ENCODE data around the gene TPH2.

TPH2 gene

DNA sequence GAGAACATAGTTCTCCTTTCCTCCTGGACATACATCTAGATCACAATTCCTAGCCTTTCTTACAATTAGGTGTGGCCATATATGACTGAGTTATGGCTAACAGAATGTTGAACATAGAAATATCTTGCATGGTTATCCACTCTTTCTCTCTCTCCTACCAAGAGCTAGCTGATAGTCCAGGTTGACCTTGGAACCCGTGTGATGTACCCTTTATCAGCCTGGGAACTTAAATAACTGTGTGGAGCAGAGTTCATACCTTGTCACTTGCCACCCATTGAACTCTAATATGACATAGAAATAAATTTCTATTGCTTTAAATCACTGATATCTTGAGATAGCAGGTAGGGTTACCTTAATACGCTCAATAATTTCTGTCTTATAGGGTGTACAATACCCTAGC, 115.9 kb downstream of the TPH2 start:
- Mint-ChIP-seq H3K36me3 (ENCODE audit: insufficient read depth) (no peaks in the 10 kb centered on the region), H3K27me3 (no peaks in the 10 kb centered on the region), H3K9me3 (peaks cover 4% of the 10 kb centered on the region), H3K4me1 (no peaks in the 10 kb centered on the region), H3K27ac (ENCODE audit: low read depth) (no peak overlapping the region), H3K4me3 (no peak overlapping the region)
- no peak for ATAC-seq (replicated peaks; ENCODE audit: extremely low read depth, poor library complexity, severe bottlenecking)
- DNase-seq (ENCODE audit: low spot score in 2 of 2): no peak

DNA sequence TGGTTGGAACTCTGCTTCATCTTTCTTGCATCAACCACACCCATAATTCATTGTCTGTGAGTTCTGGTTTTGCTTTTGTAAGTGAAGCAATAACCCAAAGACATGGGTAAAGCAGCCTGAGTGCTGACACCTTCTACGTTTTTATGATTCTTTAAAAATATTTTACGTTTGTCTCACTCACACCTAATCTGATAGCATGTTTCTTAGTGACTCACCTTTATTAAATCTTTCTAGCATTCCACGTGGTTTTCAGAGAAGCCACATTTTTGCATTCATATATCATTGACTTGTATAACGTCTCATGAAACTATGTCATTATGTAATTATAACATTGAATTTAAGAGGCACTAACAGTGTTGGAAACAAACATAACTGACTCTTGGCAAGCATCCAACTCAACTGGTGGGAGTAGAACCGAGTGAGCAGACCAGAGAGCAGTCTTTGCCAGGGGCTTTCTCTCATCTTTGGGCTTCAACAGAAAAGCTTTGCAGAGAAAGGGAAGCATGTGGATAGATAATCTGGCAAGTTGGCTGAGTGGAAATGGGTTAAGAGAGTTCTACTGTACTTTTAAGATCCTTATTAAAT, 118.8 kb downstream of the TPH2 start:
- H3K4me1 Mint-ChIP-seq: no peaks in the 10 kb centered on the region
- no peak for ATAC-seq (replicated peaks; ENCODE audit: extremely low read depth, poor library complexity, severe bottlenecking)
- H3K36me3 Mint-ChIP-seq (ENCODE audit: insufficient read depth): no peaks in the 10 kb centered on the region
- H3K27me3 Mint-ChIP-seq: peaks cover 7% of the 10 kb centered on the region
- H3K9me3 Mint-ChIP-seq: peaks cover 4% of the 10 kb centered on the region
- no peak for DNase-seq (ENCODE audit: low spot score in 2 of 2)
- H3K4me3 Mint-ChIP-seq: no peak overlapping the region
- H3K27ac Mint-ChIP-seq (ENCODE audit: low read depth): no peak overlapping the region

DNA sequence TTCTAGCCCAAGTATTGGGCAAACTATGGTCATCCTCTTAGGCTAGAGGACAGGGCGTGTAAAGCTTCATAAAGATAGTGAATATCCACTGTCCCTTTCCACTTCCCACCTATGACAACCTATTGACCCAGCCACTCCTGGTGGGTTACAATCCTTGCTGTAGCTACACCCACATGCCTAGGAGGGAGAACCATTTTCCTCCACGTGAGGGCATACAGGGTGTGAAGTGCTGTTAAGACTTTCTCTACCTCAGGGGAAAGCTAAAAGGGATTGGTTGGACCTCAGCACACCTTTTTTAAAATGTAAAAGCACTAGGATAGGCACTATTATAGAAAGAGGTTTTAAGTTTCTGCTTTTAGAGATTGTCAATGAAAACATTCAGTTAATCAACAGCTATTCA, 124.4 kb downstream of the TPH2 start:
- Mint-ChIP-seq H3K4me3 (no peak overlapping the region), H3K36me3 (ENCODE audit: insufficient read depth) (no peaks in the 10 kb centered on the region), H3K9me3 (peaks cover 10% of the 10 kb centered on the region), H3K4me1 (no peaks in the 10 kb centered on the region), H3K27ac (ENCODE audit: low read depth) (no peak overlapping the region), H3K27me3 (peaks cover 15% of the 10 kb centered on the region)
- DNase-seq (ENCODE audit: low spot score in 2 of 2) (no peak), ATAC-seq (replicated peaks; ENCODE audit: extremely low read depth, poor library complexity, severe bottlenecking) (no peak)

DNA sequence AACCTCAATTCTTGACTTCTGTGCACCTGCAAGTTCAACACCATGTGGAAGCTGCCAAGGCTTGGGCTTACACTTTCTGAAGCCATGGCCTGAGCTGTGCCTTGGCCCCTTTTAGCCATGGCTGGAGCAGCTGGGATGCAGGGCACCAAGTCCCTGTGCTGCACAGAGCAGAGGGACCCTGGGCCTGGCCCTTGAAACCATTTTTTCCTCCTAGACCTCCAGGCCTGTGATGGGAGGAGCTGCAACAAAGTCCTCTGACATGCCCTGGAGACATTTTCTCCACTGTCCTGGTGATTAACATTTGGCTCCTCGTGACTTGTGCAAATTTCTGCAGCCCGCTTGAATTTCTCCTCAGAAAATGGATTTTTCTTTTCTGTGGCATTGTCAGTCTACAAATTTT, 132.4 kb downstream of the TPH2 start:
- Mint-ChIP-seq H3K4me1 (no peaks in the 10 kb centered on the region), H3K4me3 (no peak overlapping the region), H3K9me3 (peaks cover 11% of the 10 kb centered on the region), H3K27ac (ENCODE audit: low read depth) (no peak overlapping the region), H3K27me3 (no peaks in the 10 kb centered on the region), H3K36me3 (ENCODE audit: insufficient read depth) (peaks cover 2% of the 10 kb centered on the region)
- no peak for ATAC-seq (replicated peaks; ENCODE audit: extremely low read depth, poor library complexity, severe bottlenecking)
- no peak for DNase-seq (ENCODE audit: low spot score in 2 of 2)

DNA sequence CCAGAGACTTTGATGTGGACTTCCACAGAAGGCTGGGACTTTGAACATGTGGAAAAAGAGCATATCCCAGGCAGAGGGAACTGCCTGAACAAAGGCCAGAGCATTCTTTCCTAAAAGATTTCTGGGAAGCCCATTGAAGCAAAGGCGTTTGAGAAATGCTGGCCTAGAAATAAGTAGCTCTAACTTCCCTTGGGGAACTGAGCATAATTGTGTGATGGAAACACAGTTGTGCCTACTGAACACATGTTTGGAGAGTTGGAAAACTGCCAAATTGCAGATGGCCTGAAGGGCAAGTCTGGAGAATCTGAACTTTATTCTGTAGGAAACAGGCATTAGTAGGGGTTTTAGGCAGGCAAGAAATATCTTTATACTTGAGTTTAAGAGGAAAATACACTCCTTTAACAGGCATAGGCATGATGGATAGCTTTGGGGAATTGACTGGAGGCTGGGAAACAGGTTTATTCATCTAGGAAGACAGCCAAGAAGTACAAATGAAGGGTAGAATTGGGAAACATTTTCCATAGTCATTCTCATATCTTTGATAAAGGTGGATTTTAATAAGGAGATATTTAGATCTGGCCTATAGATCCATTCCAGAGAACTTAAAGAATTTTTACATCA, 134.1 kb downstream of the TPH2 start:
- ATAC-seq (replicated peaks; ENCODE audit: extremely low read depth, poor library complexity, severe bottlenecking) (no peak), DNase-seq (ENCODE audit: low spot score in 2 of 2) (no peak)
- H3K27ac Mint-ChIP-seq (ENCODE audit: low read depth): no peak overlapping the region
- H3K9me3 Mint-ChIP-seq: peaks cover 11% of the 10 kb centered on the region
- peaks cover 2% of the 10 kb centered on the region for H3K36me3 Mint-ChIP-seq (ENCODE audit: insufficient read depth)
- H3K4me1 Mint-ChIP-seq: no peaks in the 10 kb centered on the region
- no peaks in the 10 kb centered on the region for H3K27me3 Mint-ChIP-seq
- H3K4me3 Mint-ChIP-seq: no peak overlapping the region

DNA sequence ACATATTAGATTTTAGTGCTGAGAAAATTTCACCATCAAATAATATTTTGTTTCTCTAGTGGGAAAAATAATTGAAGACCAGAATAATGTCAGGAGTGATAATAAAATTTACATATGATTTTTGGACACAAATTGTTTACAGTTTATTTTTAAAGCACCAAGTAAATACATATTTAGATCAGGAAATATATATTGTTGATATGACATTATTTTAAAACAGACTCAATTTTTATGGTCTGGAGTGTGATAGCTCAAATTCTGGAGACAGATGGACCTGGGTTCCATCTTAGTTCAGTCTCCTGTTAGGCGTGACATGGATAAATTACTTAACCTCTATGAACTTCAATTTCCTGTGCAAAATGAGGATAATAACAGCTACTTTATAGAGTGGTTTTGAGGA, 135.4 kb downstream of the TPH2 start:
- DNase-seq (ENCODE audit: low spot score in 2 of 2) (no peak), ATAC-seq (replicated peaks; ENCODE audit: extremely low read depth, poor library complexity, severe bottlenecking) (no peak)
- Mint-ChIP-seq H3K27ac (ENCODE audit: low read depth) (no peak overlapping the region), H3K9me3 (peaks cover 11% of the 10 kb centered on the region), H3K27me3 (no peaks in the 10 kb centered on the region), H3K36me3 (ENCODE audit: insufficient read depth) (peaks cover 2% of the 10 kb centered on the region), H3K4me1 (no peaks in the 10 kb centered on the region), H3K4me3 (no peak overlapping the region)

DNA sequence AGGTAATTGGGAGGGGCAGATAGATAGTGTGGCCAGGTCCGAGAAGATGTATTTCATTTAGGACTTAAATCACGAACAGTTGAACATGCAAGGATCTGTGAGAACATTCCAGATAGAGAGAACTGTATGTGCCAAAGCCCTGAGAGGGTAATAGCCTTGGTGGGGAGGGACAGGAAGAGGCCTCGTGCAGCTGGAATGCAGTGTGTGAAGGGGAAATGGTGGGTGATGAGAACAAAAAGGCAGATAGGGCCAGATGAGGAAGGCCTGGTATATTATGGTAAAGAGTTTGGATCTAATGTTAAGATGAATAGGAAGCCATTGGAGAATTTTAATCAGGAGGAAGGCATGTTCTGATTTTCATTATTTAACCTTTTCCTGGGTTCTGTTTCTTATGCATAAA, 136.3 kb downstream of the TPH2 start:
- Mint-ChIP-seq H3K36me3 (ENCODE audit: insufficient read depth) (peaks cover 2% of the 10 kb centered on the region), H3K27me3 (no peaks in the 10 kb centered on the region), H3K4me3 (no peak overlapping the region), H3K4me1 (no peaks in the 10 kb centered on the region), H3K9me3 (peaks cover 16% of the 10 kb centered on the region), H3K27ac (ENCODE audit: low read depth) (no peak overlapping the region)
- ATAC-seq (replicated peaks; ENCODE audit: extremely low read depth, poor library complexity, severe bottlenecking) (no peak), DNase-seq (ENCODE audit: low spot score in 2 of 2) (no peak)

DNA sequence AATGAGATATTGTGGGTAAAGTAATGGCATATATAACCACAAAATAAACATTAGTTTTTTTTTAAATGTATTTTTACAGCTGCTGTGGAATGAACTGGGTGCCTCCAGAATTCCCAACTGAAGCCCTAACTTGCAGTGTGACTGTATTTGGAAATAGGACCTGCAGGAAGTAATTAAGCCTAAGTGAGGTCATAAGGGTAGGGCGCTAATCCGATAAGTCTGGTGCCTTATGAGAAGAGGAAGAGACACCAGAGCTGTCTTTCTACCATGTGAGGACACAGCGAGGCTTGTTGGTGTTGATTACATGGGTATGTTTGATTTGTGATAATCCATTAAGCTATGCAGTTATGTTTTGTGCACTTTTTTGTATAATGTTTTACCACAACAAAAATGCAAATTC, 136.8 kb downstream of the TPH2 start:
- ATAC-seq (replicated peaks; ENCODE audit: extremely low read depth, poor library complexity, severe bottlenecking): no peak
- Mint-ChIP-seq H3K4me1 (no peaks in the 10 kb centered on the region), H3K4me3 (no peak overlapping the region), H3K36me3 (ENCODE audit: insufficient read depth) (peaks cover 2% of the 10 kb centered on the region), H3K27me3 (no peaks in the 10 kb centered on the region), H3K9me3 (peaks cover 16% of the 10 kb centered on the region), H3K27ac (ENCODE audit: low read depth) (no peak overlapping the region)
- DNase-seq (ENCODE audit: low spot score in 2 of 2): no peak

DNA sequence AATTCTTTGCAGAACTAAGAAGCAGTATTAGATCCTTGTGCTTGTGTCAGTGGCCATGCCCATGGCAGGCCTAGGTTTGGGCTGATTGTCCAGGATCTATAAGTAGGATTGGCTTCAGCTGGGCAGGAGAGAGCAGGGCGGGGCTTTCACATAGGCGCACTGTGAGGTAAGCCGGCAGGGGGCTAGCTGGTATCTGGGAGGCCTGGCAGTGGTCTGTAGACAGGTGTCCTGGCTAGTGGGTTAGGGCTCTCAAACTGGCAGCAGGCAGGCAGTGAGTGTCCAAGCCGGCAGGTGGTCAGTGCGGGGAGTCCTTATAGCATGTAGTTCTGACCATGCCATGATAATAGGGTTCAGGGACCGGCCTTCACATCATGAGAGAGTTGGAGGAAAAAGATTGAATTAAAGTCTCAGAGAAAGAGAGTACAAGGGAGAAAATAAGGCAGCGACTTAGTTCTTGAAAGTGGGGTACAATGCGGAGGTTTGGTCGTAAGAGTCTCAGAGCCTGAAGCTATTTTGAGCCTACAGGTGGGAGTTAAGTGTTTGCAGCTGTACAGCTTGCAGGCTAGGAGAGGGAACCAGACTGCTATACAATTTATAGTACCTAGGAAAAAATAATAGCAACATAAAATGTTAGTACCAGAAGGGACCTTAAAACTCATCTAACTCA, 137.4 kb downstream of the TPH2 start:
- H3K4me1 Mint-ChIP-seq: no peaks in the 10 kb centered on the region

DNA sequence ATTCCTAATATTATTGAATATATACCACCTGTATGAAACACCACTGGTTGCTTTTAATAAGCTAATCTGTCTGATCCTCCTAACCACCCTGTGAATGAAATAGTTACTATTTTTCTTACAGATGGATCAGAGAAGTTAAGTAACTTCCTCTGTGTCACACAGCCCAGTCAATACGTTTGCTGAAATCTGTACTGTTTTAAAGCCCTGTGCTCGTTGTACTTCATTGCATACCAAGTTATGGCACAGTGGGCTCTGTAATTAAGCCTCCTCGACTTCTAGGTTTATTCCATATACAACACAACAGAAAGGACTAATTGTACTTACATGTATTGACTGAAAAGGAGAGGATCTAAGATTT, 137.9 kb downstream of the TPH2 start:
- H3K27me3 Mint-ChIP-seq: no peaks in the 10 kb centered on the region
- DNase-seq (ENCODE audit: low spot score in 2 of 2) (no peak), ATAC-seq (replicated peaks; ENCODE audit: extremely low read depth, poor library complexity, severe bottlenecking) (no peak)
- H3K27ac Mint-ChIP-seq (ENCODE audit: low read depth): no peak overlapping the region
- H3K9me3 Mint-ChIP-seq: peaks cover 13% of the 10 kb centered on the region
- H3K4me1 Mint-ChIP-seq: no peaks in the 10 kb centered on the region
- H3K36me3 Mint-ChIP-seq (ENCODE audit: insufficient read depth): peaks cover 2% of the 10 kb centered on the region
- H3K4me3 Mint-ChIP-seq: no peak overlapping the region

More for the DNA sequence above, 137.4 kb downstream of the TPH2 start:
- Mint-ChIP-seq H3K36me3 (ENCODE audit: insufficient read depth) (peaks cover 2% of the 10 kb centered on the region), H3K4me3 (no peak overlapping the region), H3K27me3 (no peaks in the 10 kb centered on the region), H3K27ac (ENCODE audit: low read depth) (no peak overlapping the region), H3K9me3 (peaks cover 16% of the 10 kb centered on the region)
- no peak for ATAC-seq (replicated peaks; ENCODE audit: extremely low read depth, poor library complexity, severe bottlenecking)
- DNase-seq (ENCODE audit: low spot score in 2 of 2): no peak

DNA sequence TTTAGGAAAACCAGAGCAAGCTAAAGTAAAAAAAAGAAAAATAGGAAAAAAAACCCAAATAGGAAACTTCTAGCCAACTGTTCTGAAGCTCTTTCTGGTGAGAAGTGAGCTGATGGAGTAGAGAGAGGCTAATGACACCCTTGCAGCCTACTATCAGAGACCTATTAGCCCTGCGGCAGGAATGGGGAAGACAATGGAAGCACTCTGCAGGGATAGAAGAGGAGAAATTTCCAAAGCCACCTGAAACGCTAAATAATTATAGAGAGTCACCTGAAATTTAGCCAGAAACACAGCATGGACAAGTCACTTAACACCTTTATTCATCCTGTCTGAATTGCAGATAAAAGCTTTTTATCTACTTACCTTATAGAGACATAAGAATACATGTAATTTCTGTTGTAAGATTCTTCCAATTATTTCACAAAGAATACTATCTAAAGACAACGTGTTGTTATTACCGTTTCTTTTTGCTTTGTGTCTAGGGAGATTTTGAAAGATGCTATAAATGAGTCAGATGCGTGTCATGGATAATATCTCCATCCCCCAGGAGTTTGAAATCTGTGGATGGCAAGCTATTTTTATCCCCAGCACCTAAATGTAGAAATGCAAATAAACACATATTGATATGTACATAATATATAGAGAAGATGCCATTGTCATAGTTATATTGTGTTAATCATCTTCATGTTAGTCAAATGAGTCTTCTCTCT, 138.6 kb downstream of the TPH2 start:
- H3K9me3 Mint-ChIP-seq: peaks cover 10% of the 10 kb centered on the region
- H3K36me3 Mint-ChIP-seq (ENCODE audit: insufficient read depth): peaks cover 2% of the 10 kb centered on the region
- H3K4me1 Mint-ChIP-seq: no peaks in the 10 kb centered on the region
- no peak overlapping the region for H3K27ac Mint-ChIP-seq (ENCODE audit: low read depth)
- H3K27me3 Mint-ChIP-seq: no peaks in the 10 kb centered on the region
- DNase-seq (ENCODE audit: low spot score in 2 of 2) (no peak), ATAC-seq (replicated peaks; ENCODE audit: extremely low read depth, poor library complexity, severe bottlenecking) (no peak)
- H3K4me3 Mint-ChIP-seq: no peak overlapping the region

DNA sequence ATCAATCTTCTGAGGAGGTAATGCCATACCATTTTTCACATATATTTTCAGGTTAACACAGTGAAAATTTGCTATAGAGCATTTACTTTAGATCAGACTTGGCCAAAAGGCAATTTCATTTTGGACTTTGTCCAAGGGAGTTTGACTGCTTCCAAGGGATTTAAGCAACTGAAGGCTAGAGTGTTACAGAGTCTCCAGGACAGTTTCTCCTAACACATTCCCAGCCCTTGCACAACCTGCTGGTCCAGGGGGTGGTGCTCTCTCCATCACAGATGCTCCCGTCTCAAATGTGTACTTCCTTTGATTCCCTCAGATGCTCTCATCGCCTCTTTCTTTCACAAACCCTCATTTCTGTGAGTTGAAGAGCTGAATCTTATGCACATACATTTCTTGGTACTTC, 143.1 kb downstream of the TPH2 start:
- no peak overlapping the region for H3K4me3 Mint-ChIP-seq
- ATAC-seq (replicated peaks; ENCODE audit: extremely low read depth, poor library complexity, severe bottlenecking) (no peak), DNase-seq (ENCODE audit: low spot score in 2 of 2) (no peak)
- no peak overlapping the region for H3K27ac Mint-ChIP-seq (ENCODE audit: low read depth)
- no peaks in the 10 kb centered on the region for H3K27me3 Mint-ChIP-seq
- no peaks in the 10 kb centered on the region for H3K36me3 Mint-ChIP-seq (ENCODE audit: insufficient read depth)
- H3K4me1 Mint-ChIP-seq: no peaks in the 10 kb centered on the region
- peaks cover 5% of the 10 kb centered on the region for H3K9me3 Mint-ChIP-seq

All from central memory CD8-positive, alpha-beta T cell (primary cell).